GM19328 (cell line): ENCODE data around the gene PAK1IP1.
A peak's percentile ranks its signal among the peaks of the same experiment; 100 is the strongest.
"Not testable (repeated sequence)": the region's sequence is repeated elsewhere in the genome, so short reads cannot be mapped to it uniquely, and the experiment has no call there.

Source experiments
- ATAC-seq: cut with Tn5 transposase; IDR thresholded peaks from one replicate; pipeline ENCODE4 v1.9.1; 2021; ENCODE audit warnings: mild to moderate bottlenecking, moderate library complexity; ENCODE audit not compliant: unreplicated experiment

Gene PAK1IP1

GRCh38 chr6:10690651-10691445 lies 3.9 kb upstream of the PAK1IP1 start:
- no peak for ATAC-seq

DNA sequence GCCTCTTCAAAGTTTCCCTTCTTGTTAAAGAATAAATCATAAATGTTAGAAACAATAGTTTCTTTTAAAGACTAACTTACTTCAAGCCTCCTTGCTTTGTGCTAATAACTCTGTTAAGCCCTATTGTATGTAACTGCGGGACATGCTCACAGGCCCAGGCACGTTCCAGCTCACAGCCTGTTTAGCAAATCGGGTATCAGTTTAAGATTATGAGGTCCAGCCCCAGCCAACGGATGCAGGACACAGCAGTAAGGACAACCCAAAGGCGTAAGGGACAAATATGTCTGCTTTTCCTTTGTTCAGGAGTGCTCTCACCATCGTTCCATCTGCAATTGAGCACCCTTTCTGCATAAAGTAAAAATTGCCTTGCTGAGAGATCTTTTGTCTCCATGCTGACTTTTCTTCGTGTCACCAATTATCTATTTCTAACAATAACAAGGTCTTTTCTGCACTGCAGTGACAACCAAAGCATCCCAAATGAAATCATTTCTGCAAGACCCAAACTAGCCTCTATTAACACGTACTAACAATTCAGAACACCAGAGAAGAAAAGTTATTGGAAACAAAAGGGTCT lies 1.7 kb upstream of the PAK1IP1 start:
- ATAC-seq, result no peak

DNA sequence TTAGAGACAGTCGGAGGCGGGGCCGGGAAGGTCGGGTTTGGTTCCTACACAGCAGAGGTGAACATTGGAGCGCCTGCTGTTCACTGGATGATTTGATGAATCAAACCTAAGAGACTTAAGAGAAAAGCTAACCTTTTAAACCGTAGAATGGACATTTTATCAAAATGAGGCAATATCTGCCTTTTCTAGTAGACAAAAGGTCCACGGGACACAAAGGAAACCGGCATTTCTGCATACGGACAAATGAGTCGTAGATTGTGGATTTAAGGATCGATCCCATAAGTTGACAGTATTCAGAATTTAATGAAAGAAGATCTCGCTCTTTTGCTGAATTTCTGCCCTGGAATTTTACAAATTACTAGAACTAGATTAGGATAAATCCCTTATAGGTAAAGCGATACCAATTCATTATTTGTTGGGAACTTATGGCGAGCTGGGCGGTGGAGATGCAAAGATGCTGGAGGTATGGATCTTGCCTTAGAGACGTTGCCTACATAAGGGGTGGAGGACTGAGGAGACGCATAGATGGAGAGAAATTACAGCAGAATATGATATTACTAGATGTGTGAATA lies 400 bp downstream of the PAK1IP1 start:
- ATAC-seq, result no peak

- ATAC-seq, result no peak
These were observed 1.9 kb downstream of the PAK1IP1 start for GRCh38 chr6:10696655-10697054.

- no peak for ATAC-seq
These were observed 19.2 kb downstream of the PAK1IP1 start for GRCh38 chr6:10713962-10714361.

DNA sequence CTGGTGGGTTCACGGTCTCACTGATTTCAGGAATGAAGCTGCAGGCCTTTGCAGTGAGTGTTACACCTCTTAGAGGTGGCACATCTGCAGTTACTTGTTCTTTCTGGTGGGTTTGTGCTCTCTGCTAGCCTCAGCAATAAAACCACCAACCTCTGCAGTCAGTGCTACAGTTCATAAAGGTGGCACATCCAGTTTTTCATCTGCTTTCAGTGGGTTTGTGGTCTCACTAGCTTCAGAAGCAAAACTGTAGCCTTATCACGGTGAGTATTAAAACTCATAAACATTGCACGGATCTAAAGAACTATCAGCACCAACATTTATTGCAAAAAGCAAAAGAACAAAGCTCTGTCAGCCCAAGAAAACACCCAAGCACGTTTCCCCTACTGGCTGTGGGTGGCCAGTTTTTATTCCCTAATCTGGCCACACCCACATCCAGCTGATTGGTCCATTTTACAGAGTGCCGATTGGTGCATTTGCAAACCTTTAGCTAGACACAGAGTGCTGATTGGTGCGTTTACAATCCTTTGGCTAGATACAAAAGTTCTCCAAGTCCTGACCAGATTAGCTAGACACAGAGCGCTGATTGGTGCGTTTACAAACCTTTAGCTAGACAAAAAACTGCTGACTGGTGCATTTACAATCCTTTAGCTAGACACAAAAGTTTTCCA lies 24.7 kb downstream of the PAK1IP1 start:
- no peak for ATAC-seq

DNA sequence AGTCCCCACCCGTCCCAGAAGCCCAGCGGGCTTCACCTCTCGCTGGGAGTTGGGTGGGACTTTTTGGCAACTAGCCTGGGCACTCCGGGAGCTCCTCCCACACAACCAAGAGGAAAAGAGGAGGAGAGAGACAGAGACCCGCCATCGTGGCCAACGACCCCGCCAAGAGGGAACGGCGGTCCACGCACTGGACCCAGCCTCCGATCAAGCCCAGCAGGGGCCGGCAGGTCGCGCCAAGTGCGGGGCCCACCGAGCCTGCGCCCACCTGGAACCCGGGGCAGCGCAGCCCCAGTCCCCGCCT lies 25.1 kb downstream of the PAK1IP1 start:
- no peak for ATAC-seq

GRCh38 chr6:10720265-10720959 lies 25.6 kb downstream of the PAK1IP1 start:
- no peak for ATAC-seq

GRCh38 chr6:10720960-10721849 lies 26.4 kb downstream of the PAK1IP1 start:
- not testable (repeated sequence) for ATAC-seq

- no peak for ATAC-seq
These were observed 27.2 kb downstream of the PAK1IP1 start for GRCh38 chr6:10721850-10722569.

- ATAC-seq, result no peak
These were observed 27.7 kb downstream of the PAK1IP1 start for GRCh38 chr6:10722570-10722819.

GRCh38 chr6:10722820-10723566 lies 28.2 kb downstream of the PAK1IP1 start, which contains the start of gene TMEM14C:
TMEM14C (plus strand) TSS chr6:10723070; CDS start chr6:10724614, 1,544 bp downstream.
- ATAC-seq, result peak; percentile 98

- ATAC-seq, result no peak
These were observed 28.8 kb downstream of the PAK1IP1 start for GRCh38 chr6:10723567-10723881.

DNA sequence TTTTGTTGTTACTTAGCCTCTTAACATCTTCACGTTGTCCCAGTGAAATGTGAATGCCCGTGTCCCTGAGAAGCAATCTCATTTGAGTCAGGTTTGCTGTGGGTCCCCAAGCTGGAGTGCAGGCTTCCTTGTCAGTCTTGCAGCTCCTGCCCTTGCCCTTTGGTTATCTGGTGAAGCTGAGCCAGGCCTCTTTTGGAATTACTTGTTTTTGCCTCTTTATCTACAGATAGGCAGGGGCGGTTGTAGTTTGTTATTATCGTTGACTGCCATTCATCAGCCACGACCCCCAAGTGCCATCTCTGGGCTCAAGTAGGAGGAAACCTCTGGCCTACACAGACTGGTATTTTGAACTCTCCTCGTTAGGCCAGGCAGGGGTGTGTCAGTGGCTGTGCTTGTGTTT lies 30.3 kb downstream of the PAK1IP1 start:
- no peak for ATAC-seq

- no peak for ATAC-seq
These were observed 30.9 kb downstream of the PAK1IP1 start for GRCh38 chr6:10725716-10726115.

DNA sequence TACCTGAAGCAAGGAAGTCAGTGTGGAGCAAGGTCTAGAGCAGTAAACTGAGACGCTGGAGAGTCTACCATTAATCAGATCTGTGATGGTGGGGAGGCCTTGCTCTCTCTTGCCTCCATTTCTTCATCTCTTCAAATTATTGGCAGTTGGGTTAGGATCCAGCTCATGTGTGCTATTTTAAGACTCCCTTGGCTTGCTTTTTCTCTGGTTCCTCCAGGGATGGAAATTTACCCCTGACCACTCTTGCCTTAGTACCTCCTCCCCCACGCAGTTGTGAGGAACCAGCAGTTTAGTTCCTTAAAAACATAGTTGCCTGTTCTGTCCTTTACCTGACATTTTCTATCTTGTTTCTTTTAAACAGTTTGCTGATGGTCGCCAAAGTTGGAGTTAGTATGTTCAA lies 35.5 kb downstream of the PAK1IP1 start:
- no peak for ATAC-seq

DNA sequence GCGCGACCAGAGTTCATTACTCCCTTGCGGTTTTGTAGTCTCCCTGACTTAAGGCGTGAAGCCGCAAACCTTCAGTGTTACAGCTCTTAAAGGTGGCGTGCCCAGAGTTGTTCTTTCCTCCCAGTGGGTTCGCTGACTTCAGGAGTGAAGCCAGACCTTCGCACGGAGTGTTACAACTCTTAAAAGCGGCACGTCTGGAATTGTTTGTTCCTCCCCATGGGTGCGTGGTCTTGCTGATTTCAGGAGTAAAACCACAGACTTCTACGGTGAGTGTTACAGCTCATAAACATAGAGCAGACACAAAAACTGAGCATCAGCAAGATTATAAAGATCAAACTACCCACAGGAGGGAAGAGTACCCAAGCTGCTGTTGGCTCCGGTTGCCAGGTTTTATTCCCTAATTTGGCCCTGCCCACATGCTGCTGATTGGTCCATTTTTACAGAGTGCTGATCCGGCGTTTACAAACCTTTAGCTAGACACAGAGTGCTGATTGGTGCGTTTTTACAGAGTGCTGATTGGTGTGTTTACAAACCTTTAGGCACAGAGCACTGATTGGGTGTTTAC lies 38.5 kb downstream of the PAK1IP1 start:
- ATAC-seq, result no peak

DNA sequence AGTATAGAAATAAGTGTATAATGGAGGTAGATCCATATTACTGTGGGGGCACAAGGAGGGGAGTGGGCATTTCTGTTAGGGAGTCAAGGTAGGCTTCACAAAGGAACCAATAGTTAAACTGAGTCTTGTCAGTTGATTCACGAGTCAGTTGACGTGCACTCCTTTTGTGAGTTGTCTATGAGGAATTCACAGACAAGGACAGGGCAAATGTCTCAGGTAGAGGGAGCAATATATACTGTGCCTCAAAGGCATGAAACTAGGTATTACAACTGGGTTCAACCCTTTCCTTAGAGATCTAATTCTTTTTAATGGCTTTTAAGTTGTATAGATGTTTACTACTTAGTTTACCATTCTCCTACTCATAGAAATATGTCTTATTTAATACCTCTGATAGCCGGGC lies 39.1 kb downstream of the PAK1IP1 start:
- no peak for ATAC-seq

GRCh38 chr6:10736731-10737130 lies 42.0 kb downstream of the PAK1IP1 start:
- no peak for ATAC-seq
